GM21390 (cell line): ENCODE data around the gene SS18L1.
A peak's percentile ranks its signal among the peaks of the same experiment; 100 is the strongest.
"Not testable (repeated sequence)": the region's sequence is repeated elsewhere in the genome, so short reads cannot be mapped to it uniquely, and the experiment has no call there.

Experiments
- ATAC-seq: cut with Tn5 transposase; IDR thresholded peaks from one replicate; pipeline ENCODE4 v1.9.1; 2021; ENCODE audit not compliant: unreplicated experiment

The SS18L1 gene

GRCh38 chr20:62136283-62137091, 7.1 kb upstream of the SS18L1 start:
- ATAC-seq = no peak

GRCh38 chr20:62137092-62137384, 6.5 kb upstream of the SS18L1 start:
- no peak for ATAC-seq

GRCh38 chr20:62137478-62138203, 5.9 kb upstream of the SS18L1 start:
- ATAC-seq = no peak

- no peak for ATAC-seq
Observed at GRCh38 chr20:62138204-62138543, 5.4 kb upstream of the SS18L1 start.

- ATAC-seq = no peak
Observed at GRCh38 chr20:62138912-62139311, 4.7 kb upstream of the SS18L1 start.

GRCh38 chr20:62139636-62140035, 3.9 kb upstream of the SS18L1 start:
- no peak for ATAC-seq

- ATAC-seq = no peak
Observed at GRCh38 chr20:62141043-62141396, 2.5 kb upstream of the SS18L1 start.

- ATAC-seq = no peak
Observed at GRCh38 chr20:62141397-62142251, 1.9 kb upstream of the SS18L1 start.

- peak; percentile 9 for ATAC-seq
Observed at GRCh38 chr20:62142252-62143080, 1.1 kb upstream of the SS18L1 start.

- peak; percentile 25 for ATAC-seq
Observed at GRCh38 chr20:62143957-62144825, 622 bp downstream of the SS18L1 start.

GRCh38 chr20:62145688-62146018, 2.1 kb downstream of the SS18L1 start:
- ATAC-seq = no peak

- ATAC-seq = no peak
Observed at GRCh38 chr20:62146019-62146755, 2.6 kb downstream of the SS18L1 start.

- no peak for ATAC-seq
Observed at GRCh38 chr20:62147125-62147524, 3.6 kb downstream of the SS18L1 start.

GRCh38 chr20:62147528-62147927, 4.0 kb downstream of the SS18L1 start:
- no peak for ATAC-seq

GRCh38 chr20:62148383-62148782, 4.8 kb downstream of the SS18L1 start:
- not testable (repeated sequence) for ATAC-seq

GRCh38 chr20:62148908-62149314, 5.3 kb downstream of the SS18L1 start:
- ATAC-seq = no peak

- ATAC-seq = no peak
Observed at GRCh38 chr20:62149532-62150309, 6.2 kb downstream of the SS18L1 start.

- ATAC-seq = no peak
Observed at GRCh38 chr20:62150310-62150575, 6.7 kb downstream of the SS18L1 start.

- no peak for ATAC-seq
Observed at GRCh38 chr20:62151225-62151624, 7.7 kb downstream of the SS18L1 start.
